Measurements from ENCODE around the gene C8B. TPM values are rescaled to one million over a fixed set of nuclear protein-coding genes. Genes with fewer than 3 reads are reported as not detected.

The C8B gene
- total and polyA plus RNA-seq, 2 experiments from 2014 or later, result not detected

DNA sequence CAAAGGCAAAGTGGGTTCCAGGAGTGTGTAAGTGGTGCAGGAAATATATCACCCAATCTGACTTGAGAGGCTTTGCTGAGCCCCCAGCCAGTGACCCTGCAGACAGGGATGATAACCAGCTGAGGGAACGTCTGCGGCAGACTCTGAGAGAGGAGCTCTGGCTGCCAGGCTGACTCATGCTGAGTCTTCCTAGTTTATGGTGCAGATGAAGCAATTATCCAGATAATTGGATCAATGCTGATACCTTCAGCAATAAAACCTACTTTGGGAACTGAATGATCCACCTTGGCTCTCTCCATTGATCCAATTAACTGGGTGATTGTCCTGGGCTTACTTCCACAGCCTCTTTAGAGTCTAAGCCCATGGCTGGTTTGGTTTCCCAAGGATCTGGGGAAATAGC lies 7.3 kb downstream of the C8B start:
- Histone ChIP-seq H3K4me2 (no peak overlapping the region), H3K4me1 (ENCODE audit: insufficient read depth) (no peaks in the 10 kb centered on the region), H3K4me3 (no peak overlapping the region), H3K27ac (ENCODE audit: low read depth) (no peak overlapping the region), H2AFZ (no peak overlapping the region), H3F3A (replicated peaks; ENCODE audit: low read depth) (no peaks in the 10 kb centered on the region), H3K27me3 (ENCODE audit: insufficient read depth) (no peaks in the 10 kb centered on the region), H3K36me3 (ENCODE audit: insufficient read depth) (no peaks in the 10 kb centered on the region), H3K79me2 (replicated peaks; ENCODE audit: insufficient read depth) (no peaks in the 10 kb centered on the region), H4K20me1 (replicated peaks; ENCODE audit: insufficient read depth) (no peaks in the 10 kb centered on the region), H3K9me2 (ENCODE audit: insufficient read depth) (no peaks in the 10 kb centered on the region; the same call in 1 of the 2 replicates)
- no peak for ATAC-seq
- H3K9me3 Mint-ChIP-seq, result no peaks in the 10 kb centered on the region
- TF ChIP-seq, protein P1, sequence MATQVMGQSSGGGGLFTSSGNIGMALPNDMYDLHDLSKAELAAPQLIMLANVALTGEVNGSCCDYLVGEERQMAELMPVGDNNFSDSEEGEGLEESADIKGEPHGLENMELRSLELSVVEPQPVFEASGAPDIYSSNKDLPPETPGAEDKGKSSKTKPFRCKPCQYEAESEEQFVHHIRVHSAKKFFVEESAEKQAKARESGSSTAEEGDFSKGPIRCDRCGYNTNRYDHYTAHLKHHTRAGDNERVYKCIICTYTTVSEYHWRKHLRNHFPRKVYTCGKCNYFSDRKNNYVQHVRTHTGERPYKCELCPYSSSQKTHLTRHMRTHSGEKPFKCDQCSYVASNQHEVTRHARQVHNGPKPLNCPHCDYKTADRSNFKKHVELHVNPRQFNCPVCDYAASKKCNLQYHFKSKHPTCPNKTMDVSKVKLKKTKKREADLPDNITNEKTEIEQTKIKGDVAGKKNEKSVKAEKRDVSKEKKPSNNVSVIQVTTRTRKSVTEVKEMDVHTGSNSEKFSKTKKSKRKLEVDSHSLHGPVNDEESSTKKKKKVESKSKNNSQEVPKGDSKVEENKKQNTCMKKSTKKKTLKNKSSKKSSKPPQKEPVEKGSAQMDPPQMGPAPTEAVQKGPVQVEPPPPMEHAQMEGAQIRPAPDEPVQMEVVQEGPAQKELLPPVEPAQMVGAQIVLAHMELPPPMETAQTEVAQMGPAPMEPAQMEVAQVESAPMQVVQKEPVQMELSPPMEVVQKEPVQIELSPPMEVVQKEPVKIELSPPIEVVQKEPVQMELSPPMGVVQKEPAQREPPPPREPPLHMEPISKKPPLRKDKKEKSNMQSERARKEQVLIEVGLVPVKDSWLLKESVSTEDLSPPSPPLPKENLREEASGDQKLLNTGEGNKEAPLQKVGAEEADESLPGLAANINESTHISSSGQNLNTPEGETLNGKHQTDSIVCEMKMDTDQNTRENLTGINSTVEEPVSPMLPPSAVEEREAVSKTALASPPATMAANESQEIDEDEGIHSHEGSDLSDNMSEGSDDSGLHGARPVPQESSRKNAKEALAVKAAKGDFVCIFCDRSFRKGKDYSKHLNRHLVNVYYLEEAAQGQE (IDR thresholded peaks at IDR 0.05; ENCODE audit: unreplicated experiment), result no peak
- TF ChIP-seq POLR2AphosphoS5 (IDR thresholded peaks at IDR 0.05; ENCODE audit: low read depth) (no peak), EZH2 (IDR thresholded peaks at IDR 0.05; ENCODE audit: low read depth, unreplicated experiment) (no peak), EZH2phosphoT487 (IDR thresholded peaks at IDR 0.05; ENCODE audit: unreplicated experiment) (no peak), STAT1 (IDR thresholded peaks at IDR 0.05; ENCODE audit: unreplicated experiment) (no peak), CREB1 (CRISPR knock-in tag; IDR thresholded peaks at IDR 0.05; ENCODE audit: low read depth) (no peak), ZNF114 (CRISPR knock-in tag; IDR thresholded peaks at IDR 0.05) (no peak), NANOG (IDR thresholded peaks at IDR 0.05; ENCODE audit: borderline replicate concordance) (no peak), JUNB (IDR thresholded peaks at IDR 0.05; ENCODE audit: unreplicated experiment) (no peak), ZNF331 (CRISPR knock-in tag; IDR thresholded peaks at IDR 0.05; ENCODE audit: low read depth) (no peak)
- TF ChIP-seq, protein P2, sequence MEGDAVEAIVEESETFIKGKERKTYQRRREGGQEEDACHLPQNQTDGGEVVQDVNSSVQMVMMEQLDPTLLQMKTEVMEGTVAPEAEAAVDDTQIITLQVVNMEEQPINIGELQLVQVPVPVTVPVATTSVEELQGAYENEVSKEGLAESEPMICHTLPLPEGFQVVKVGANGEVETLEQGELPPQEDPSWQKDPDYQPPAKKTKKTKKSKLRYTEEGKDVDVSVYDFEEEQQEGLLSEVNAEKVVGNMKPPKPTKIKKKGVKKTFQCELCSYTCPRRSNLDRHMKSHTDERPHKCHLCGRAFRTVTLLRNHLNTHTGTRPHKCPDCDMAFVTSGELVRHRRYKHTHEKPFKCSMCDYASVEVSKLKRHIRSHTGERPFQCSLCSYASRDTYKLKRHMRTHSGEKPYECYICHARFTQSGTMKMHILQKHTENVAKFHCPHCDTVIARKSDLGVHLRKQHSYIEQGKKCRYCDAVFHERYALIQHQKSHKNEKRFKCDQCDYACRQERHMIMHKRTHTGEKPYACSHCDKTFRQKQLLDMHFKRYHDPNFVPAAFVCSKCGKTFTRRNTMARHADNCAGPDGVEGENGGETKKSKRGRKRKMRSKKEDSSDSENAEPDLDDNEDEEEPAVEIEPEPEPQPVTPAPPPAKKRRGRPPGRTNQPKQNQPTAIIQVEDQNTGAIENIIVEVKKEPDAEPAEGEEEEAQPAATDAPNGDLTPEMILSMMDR (conservative IDR thresholded peaks at IDR 0.05; ENCODE audit: low read depth in 2 of 2), result no peak
- TF ChIP-seq, protein P3, sequence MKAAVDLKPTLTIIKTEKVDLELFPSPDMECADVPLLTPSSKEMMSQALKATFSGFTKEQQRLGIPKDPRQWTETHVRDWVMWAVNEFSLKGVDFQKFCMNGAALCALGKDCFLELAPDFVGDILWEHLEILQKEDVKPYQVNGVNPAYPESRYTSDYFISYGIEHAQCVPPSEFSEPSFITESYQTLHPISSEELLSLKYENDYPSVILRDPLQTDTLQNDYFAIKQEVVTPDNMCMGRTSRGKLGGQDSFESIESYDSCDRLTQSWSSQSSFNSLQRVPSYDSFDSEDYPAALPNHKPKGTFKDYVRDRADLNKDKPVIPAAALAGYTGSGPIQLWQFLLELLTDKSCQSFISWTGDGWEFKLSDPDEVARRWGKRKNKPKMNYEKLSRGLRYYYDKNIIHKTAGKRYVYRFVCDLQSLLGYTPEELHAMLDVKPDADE (IDR thresholded peaks at IDR 0.05), result no peak
- TF ChIP-seq, protein P4, sequence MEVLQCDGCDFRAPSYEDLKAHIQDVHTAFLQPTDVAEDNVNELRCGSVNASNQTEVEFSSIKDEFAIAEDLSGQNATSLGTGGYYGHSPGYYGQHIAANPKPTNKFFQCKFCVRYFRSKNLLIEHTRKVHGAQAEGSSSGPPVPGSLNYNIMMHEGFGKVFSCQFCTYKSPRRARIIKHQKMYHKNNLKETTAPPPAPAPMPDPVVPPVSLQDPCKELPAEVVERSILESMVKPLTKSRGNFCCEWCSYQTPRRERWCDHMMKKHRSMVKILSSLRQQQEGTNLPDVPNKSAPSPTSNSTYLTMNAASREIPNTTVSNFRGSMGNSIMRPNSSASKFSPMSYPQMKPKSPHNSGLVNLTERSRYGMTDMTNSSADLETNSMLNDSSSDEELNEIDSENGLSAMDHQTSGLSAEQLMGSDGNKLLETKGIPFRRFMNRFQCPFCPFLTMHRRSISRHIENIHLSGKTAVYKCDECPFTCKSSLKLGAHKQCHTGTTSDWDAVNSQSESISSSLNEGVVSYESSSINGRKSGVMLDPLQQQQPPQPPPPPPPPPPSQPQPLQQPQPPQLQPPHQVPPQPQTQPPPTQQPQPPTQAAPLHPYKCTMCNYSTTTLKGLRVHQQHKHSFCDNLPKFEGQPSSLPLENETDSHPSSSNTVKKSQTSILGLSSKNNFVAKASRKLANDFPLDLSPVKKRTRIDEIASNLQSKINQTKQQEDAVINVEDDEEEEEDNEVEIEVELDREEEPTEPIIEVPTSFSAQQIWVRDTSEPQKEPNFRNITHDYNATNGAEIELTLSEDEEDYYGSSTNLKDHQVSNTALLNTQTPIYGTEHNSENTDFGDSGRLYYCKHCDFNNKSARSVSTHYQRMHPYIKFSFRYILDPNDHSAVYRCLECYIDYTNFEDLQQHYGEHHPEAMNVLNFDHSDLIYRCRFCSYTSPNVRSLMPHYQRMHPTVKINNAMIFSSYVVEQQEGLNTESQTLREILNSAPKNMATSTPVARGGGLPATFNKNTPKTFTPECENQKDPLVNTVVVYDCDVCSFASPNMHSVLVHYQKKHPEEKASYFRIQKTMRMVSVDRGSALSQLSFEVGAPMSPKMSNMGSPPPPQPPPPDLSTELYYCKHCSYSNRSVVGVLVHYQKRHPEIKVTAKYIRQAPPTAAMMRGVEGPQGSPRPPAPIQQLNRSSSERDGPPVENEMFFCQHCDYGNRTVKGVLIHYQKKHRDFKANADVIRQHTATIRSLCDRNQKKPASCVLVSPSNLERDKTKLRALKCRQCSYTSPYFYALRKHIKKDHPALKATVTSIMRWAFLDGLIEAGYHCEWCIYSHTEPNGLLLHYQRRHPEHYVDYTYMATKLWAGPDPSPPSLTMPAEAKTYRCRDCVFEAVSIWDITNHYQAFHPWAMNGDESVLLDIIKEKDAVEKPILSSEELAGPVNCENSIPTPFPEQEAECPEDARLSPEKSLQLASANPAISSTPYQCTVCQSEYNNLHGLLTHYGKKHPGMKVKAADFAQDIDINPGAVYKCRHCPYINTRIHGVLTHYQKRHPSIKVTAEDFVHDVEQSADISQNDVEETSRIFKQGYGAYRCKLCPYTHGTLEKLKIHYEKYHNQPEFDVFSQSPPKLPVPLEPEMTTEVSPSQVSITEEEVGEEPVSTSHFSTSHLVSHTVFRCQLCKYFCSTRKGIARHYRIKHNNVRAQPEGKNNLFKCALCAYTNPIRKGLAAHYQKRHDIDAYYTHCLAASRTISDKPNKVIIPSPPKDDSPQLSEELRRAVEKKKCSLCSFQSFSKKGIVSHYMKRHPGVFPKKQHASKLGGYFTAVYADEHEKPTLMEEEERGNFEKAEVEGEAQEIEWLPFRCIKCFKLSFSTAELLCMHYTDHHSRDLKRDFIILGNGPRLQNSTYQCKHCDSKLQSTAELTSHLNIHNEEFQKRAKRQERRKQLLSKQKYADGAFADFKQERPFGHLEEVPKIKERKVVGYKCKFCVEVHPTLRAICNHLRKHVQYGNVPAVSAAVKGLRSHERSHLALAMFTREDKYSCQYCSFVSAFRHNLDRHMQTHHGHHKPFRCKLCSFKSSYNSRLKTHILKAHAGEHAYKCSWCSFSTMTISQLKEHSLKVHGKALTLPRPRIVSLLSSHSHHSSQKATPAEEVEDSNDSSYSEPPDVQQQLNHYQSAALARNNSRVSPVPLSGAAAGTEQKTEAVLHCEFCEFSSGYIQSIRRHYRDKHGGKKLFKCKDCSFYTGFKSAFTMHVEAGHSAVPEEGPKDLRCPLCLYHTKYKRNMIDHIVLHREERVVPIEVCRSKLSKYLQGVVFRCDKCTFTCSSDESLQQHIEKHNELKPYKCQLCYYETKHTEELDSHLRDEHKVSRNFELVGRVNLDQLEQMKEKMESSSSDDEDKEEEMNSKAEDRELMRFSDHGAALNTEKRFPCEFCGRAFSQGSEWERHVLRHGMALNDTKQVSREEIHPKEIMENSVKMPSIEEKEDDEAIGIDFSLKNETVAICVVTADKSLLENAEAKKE (CRISPR knock-in tag; IDR thresholded peaks at IDR 0.05), result no peak
- no peaks in the 10 kb centered on the region for H3K36me3 Mint-ChIP-seq (ENCODE audit: low read depth)
- peaks cover 2% of the 10 kb centered on the region for H3K27me3 Mint-ChIP-seq (ENCODE audit: insufficient read depth, low read depth, poor library complexity)
- peaks cover 4% of the 10 kb centered on the region; the same call in 2 of the 3 replicates for H3K4me1 Mint-ChIP-seq
- DNase-seq (ENCODE audit: low spot score), result no peak
- H3K27ac Mint-ChIP-seq, result no peak overlapping the region
- H3K4me3 Mint-ChIP-seq, result no peak overlapping the region

Measured in GM23338 (cell line).